Ishikawa (cell line): Measurements from ENCODE around the gene REXO4.

Experiments
- CEBPB ChIP-seq: IDR thresholded peaks from 2 replicates; pipeline ENCODE4 v1.6.1; 2012
- CREB1 ChIP-seq: IDR thresholded peaks from 2 replicates; pipeline ENCODE4 v1.6.1; 2012; ENCODE audit warnings: low read depth
- EP300 ChIP-seq: IDR thresholded peaks from 2 replicates; pipeline ENCODE4 v1.6.1; 2012; ENCODE audit warnings: borderline replicate concordance
- FOXM1 ChIP-seq: IDR thresholded peaks from 2 replicates; pipeline ENCODE4 v1.6.1; 2012; ENCODE audit warnings: low read depth, borderline replicate concordance
- NFIC ChIP-seq: IDR thresholded peaks from 2 replicates; pipeline ENCODE4 v1.6.1; 2012
- RAD21 ChIP-seq: IDR thresholded peaks from 2 replicates; pipeline ENCODE4 v1.6.1; 2012; ENCODE audit warnings: low read depth
- TAF1 ChIP-seq: IDR thresholded peaks from 2 replicates; pipeline ENCODE4 v1.6.1; 2012; ENCODE audit warnings: low read depth, mild to moderate bottlenecking
- TCF12 ChIP-seq: IDR thresholded peaks from 2 replicates; pipeline ENCODE4 v1.6.1; 2012; ENCODE audit warnings: low read depth
- TEAD4 ChIP-seq: IDR thresholded peaks from 2 replicates; pipeline ENCODE4 v1.6.1; 2012
- YY1 ChIP-seq: IDR thresholded peaks from 2 replicates; pipeline ENCODE4 v1.6.1; 2012; ENCODE audit warnings: low read depth
- ZBTB7A ChIP-seq: IDR thresholded peaks from 2 replicates; pipeline ENCODE4 v1.6.1; 2012; ENCODE audit warnings: low read depth
- TF ChIP-seq, protein P1 (sequence below): IDR thresholded peaks from 2 replicates; pipeline ENCODE4 v1.6.1; 2012
- TF ChIP-seq, protein P2 (sequence below): IDR thresholded peaks from 2 replicates; pipeline ENCODE4 v1.6.1; 2012; ENCODE audit warnings: low read depth, mild to moderate bottlenecking
- TF ChIP-seq, protein P3 (sequence below): IDR thresholded peaks from 2 replicates; pipeline ENCODE4 v1.6.1; 2012

DNA sequence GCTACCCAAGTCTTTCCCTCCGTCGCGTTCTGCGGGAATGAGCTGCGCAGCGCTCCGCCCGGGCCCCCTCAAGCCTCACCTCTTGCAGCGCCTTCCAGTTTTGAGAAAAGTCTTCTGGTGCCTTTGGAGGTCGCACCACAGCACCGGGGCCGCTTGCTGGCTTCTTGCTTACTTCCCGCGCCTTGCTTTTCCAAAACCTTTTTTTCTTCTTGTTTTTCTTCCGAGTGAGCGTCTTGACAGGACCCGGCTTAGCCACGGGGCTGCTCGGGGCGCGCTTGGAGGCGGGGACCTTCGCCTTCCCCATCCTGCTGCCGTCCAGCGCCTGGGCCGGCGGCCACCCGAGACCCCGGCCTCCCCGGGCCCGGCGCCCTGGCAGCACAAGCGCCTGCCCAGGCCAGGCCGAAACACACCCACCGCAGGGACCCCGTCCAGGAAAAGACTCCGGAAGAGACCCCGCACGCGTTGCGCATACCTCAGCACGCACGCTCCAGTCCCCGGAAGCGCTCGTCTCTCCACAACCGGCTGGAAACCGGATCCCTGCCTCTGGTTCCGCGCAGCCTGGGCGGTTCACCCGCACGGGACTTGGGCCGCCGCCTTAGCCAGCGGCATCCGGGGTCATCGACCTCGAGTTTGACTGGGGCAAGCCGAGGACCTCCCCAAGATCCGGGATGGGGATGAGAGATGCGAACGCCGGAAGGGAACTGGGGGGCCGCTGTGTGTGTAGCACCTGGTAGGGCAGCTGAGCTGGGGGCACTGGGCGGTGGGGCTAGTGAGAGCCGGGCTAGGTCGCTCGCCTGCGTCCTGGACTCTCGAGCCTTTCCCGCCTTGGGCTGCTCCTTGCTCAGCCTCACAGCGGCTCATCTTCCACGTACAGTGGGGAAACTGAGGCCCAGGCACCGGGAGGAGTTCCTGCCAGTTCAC lies at the start of gene REXO4:
- TF ChIP-seq, protein P1, sequence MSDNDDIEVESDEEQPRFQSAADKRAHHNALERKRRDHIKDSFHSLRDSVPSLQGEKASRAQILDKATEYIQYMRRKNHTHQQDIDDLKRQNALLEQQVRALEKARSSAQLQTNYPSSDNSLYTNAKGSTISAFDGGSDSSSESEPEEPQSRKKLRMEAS, result peak; percentile 91
- TF ChIP-seq TEAD4 (0 out of 2 replicates have a peak, but pooled peaks have one; percentile 12), TCF12 (peak; percentile 57; the same call in 1 of the 2 replicates), EP300 (peak; percentile 52; the same call in 1 of the 2 replicates), TAF1 (peak; percentile 95), CREB1 (0 out of 2 replicates have a peak, but pooled peaks have one; percentile 38), YY1 (peak; percentile 51; the same call in 1 of the 2 replicates), RAD21 (no peak), FOXM1 (no peak; the same call in 1 of the 2 replicates), CEBPB (no peak), NFIC (no peak), ZBTB7A (no peak)
- TF ChIP-seq, protein P2, sequence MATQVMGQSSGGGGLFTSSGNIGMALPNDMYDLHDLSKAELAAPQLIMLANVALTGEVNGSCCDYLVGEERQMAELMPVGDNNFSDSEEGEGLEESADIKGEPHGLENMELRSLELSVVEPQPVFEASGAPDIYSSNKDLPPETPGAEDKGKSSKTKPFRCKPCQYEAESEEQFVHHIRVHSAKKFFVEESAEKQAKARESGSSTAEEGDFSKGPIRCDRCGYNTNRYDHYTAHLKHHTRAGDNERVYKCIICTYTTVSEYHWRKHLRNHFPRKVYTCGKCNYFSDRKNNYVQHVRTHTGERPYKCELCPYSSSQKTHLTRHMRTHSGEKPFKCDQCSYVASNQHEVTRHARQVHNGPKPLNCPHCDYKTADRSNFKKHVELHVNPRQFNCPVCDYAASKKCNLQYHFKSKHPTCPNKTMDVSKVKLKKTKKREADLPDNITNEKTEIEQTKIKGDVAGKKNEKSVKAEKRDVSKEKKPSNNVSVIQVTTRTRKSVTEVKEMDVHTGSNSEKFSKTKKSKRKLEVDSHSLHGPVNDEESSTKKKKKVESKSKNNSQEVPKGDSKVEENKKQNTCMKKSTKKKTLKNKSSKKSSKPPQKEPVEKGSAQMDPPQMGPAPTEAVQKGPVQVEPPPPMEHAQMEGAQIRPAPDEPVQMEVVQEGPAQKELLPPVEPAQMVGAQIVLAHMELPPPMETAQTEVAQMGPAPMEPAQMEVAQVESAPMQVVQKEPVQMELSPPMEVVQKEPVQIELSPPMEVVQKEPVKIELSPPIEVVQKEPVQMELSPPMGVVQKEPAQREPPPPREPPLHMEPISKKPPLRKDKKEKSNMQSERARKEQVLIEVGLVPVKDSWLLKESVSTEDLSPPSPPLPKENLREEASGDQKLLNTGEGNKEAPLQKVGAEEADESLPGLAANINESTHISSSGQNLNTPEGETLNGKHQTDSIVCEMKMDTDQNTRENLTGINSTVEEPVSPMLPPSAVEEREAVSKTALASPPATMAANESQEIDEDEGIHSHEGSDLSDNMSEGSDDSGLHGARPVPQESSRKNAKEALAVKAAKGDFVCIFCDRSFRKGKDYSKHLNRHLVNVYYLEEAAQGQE, result no peak
- TF ChIP-seq, protein P3, sequence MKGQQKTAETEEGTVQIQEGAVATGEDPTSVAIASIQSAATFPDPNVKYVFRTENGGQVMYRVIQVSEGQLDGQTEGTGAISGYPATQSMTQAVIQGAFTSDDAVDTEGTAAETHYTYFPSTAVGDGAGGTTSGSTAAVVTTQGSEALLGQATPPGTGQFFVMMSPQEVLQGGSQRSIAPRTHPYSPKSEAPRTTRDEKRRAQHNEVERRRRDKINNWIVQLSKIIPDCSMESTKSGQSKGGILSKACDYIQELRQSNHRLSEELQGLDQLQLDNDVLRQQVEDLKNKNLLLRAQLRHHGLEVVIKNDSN, result peak; percentile 50
